ENCODE measurements around the gene ENTPD5. TPM values are rescaled to one million over a fixed set of nuclear protein-coding genes. Genes with fewer than 3 reads are reported as not detected.

ENTPD5 gene
- total RNA-seq: 6.5 and 8.4 TPM in 2 replicates

GRCh38 chr14:74018586-74019407 is at the start of gene ENTPD5, which contains the start of gene BBOF1:
Gene ENTPD5, minus strand, starts transcription at chr14:74019288. Its CDS starts 31,186 bp downstream, at chr14:73988102.
Gene BBOF1, plus strand, starts transcription at chr14:74019349. Its CDS starts 130 bp downstream, at chr14:74019479.

GRCh38 chr14:73949752-73950734 is 69.0 kb downstream of the ENTPD5 start, which contains the start of the genes COQ6 and FAM161B:
Gene COQ6, plus strand, starts transcription at chr14:73950302. Its CDS starts 31 bp downstream, at chr14:73950333.
Gene FAM161B, minus strand, starts transcription at chr14:73950094. Its CDS starts 68 bp downstream, at chr14:73950026.

Other genes starting within 250 kb of the ENTPD5 start
- gene PTGR2, start 167.5 kb downstream of the ENTPD5 start, total RNA-seq: 2.4 and 3.2 TPM in 2 replicates
- gene ZNF410, start 132.4 kb downstream of the ENTPD5 start, total RNA-seq: 39.0 and 39.8 TPM in 2 replicates
- gene FAM161B, start 69.2 kb downstream of the ENTPD5 start, total RNA-seq: 1.5 and 1.7 TPM in 2 replicates
- 13.9 and 15.2 TPM in 2 replicates for gene COQ6, start 69.0 kb downstream of the ENTPD5 start, total RNA-seq
- 0.73 and 1.0 TPM in 2 replicates for gene BBOF1, start 61 bp upstream of the ENTPD5 start, total RNA-seq
- 7.1 and 7.3 TPM in 2 replicates for gene ALDH6A1, start 65.2 kb upstream of the ENTPD5 start, total RNA-seq
- gene LIN52, start 65.7 kb upstream of the ENTPD5 start, total RNA-seq: 6.4 and 8.8 TPM in 2 replicates
- gene VSX2, start 220.2 kb upstream of the ENTPD5 start, total RNA-seq: not detected in 2 replicates

All from mammary microvascular endothelial cell (primary cell).